NCI-H524 treated with DMSO at 0.1 percent for 48 hours (cell line): ENCODE results near the gene AUTS2.

Experiments
- DNase-seq: peaks from one replicate; lab custom pipeline; 2025; lab: John Stamatoyannopoulos, UW

Gene AUTS2

GRCh38 chr7:70834424-70834823 is 1236.1 kb downstream of the AUTS2 start:
- no peak for DNase-seq

- no peak for DNase-seq
Measured at GRCh38 chr7:70835658-70836057, 1237.4 kb downstream of the AUTS2 start.

- no peak for DNase-seq
Measured at GRCh38 chr7:70836279-70836678, 1238.0 kb downstream of the AUTS2 start.

GRCh38 chr7:70836946-70837345 is 1238.7 kb downstream of the AUTS2 start:
- DNase-seq = no peak

GRCh38 chr7:70837589-70837988 is 1239.3 kb downstream of the AUTS2 start:
- no peak for DNase-seq

- no peak for DNase-seq
Measured at GRCh38 chr7:70838292-70838907, 1240.1 kb downstream of the AUTS2 start.
